Adrenal gland (tissue), 12 donors: ENCODE data around the gene PLA2G4F. TPM values are rescaled to one million over a fixed set of nuclear protein-coding genes. Genes with fewer than 3 reads are reported as not detected.

Experiments used
- DNase-seq, 7 donors: peaks; one replicate each; pipeline ENCODE4 v3.0.0-alpha.2; 2019 to 2020
- H3K27ac ChIP-seq, 5 donors: fragments of 200-600 bp; sonication (generic) in 4 of 5; 1 replicate in 3 of 5; 2 replicates in 2 of 5; pipeline versions ENCODE4 v1.5.1 to v1.8.0; 2016 to 2020; ENCODE audit warnings: mild to moderate bottlenecking in 1 of 5
- H3K27me3 ChIP-seq: fragments of 200-600 bp; 2 replicates; pipeline ENCODE4 v1.8.0; 2021
- H3K36me3 ChIP-seq, 2 donors: fragments of 200-600 bp; replicated peaks in 1 of 2; 1 replicate in 1 of 2; 2 replicates in 1 of 2; pipeline versions ENCODE4 v1.5.1 to v1.8.0; 2018 to 2022
- H3K4me1 ChIP-seq, 2 donors: fragments of 200-600 bp; replicated peaks in 1 of 2; 1 replicate in 1 of 2; 2 replicates in 1 of 2; pipeline versions ENCODE4 v1.5.1 to v1.8.0; 2018 to 2021
- H3K4me3 ChIP-seq, 4 donors: fragments of 200-600 bp; sonication (generic) in 3 of 4; one replicate each; pipeline ENCODE4 v1.5.1; 2016 to 2018
- H3K9me3 ChIP-seq, 3 donors: fragments of 200-600 bp; sonication (generic) in 1 of 3; replicated peaks in 1 of 3; 1 replicate in 2 of 3; 2 replicates in 1 of 3; pipeline versions ENCODE4 v1.5.1 to v1.8.0; 2016 to 2021
- CTCF ChIP-seq, 6 experiments: fragments of 450-650 bp in 4 of 6; fragments of 200-600 bp in 2 of 6; sonication (generic) in 1 of 6; IDR thresholded peaks; 1 replicate in 5 of 6; 2 replicates in 1 of 6; pipeline versions ENCODE4 v1.5.1 to v1.8.0; 2016 to 2021; ENCODE audit warnings: antibody characterized with exemption in 6 of 6, mild to moderate bottlenecking in 2 of 6, moderate library complexity in 1 of 6
- POLR2A ChIP-seq, 2 donors: fragments of 450-650 bp; IDR thresholded peaks; one replicate each; pipeline ENCODE4 v1.6.1; 2017; ENCODE audit warnings: antibody characterized with exemption in 2 of 2, mild to moderate bottlenecking in 2 of 2, moderate library complexity in 1 of 2
- WGBS, 4 donors: extraction: QIAGEN DNeasy Blood & Tissue Kit in 2 of 4; methylation state at CpG; one replicate each; pipeline versions ENCODE4 v1.1.5 to v1.1.7; 2013 to 2017; 5-methylcytosine and 5-hydroxymethylcytosine counted together
- intact Hi-C, 2 donors: fragments of 100-400 bp; cut with DNase I; formaldehyde crosslinking; loops; one replicate each; pipeline versions ENCODE4 v1.14.1 to v1.15.0; 2022 to 2023
- polyA plus RNA-seq, 3 donors: library from polyadenylated mRNA; stranded (reverse); fragments of 200-250 nt in 2 of 3; fragments of 350-450 nt in 1 of 3; fragmentation: Illumina TruSeq in 1 of 3; extraction: RNeasy Lipid Tissue Mini Kit (QIAGEN cat#74804) in 1 of 3; gene quantifications; one replicate each; pipeline ENCODE4 v1.2.3, GENCODE V29; 2013 to 2014
- total RNA-seq, 9 donors: library from RNA; depleted of rRNA in 4 of 9; stranded (reverse); fragments of >200 nt in 4 of 9; fragments of 120-200 nt in 1 of 9; fragmentation: NEBNext Ultra II Directional in 1 of 9; extraction: Animal tissue kit (Norgen Biotek cat#: 25700) in 1 of 9; gene quantifications; one replicate each; pipeline versions ENCODE4 v1.1.0 to v1.2.4, GENCODE V29; 2013 to 2023
- donor health status: healthy with polysubstance abuse.
- donor health status: Bipolar disorder and iron deficiency.
- donor health status: DM: yes; HTN: yes; CAD: no.
- donor health status: DM: no; HTN: no; CAD: no.
- donor health status: DM: no; HTN: no; CAD: no.
- donor health status: DM: yes; HTN: yes; CAD: no.

The PLA2G4F gene
- total and polyA plus RNA-seq, 12 donors, result 0.03 to 0.29 (median 0.11) TPM; not detected in 9

DNA sequence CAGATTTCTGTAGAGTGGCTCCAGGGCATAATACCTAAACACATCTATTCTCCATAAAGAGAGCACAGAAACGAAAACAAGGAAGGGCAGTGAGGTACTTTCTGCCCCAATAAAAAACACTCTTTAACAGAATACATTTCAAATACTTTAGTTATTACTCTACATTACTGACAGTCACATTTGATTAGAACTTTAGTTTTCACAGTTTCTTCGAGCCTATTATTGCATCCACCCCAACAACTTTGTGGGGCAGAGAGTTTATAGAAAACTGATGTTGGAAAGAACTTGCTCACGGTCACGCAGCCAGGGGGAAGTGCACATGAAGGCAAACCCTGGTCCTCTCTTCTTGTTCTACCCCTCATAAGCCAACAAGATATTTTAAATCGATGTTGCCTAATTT is 42.7 kb upstream of the PLA2G4F start:
- peaks cover 0 to 7% of the 10 kb centered on the region in 2 donors for H3K36me3 ChIP-seq
- H3K4me1 ChIP-seq, result peaks cover 15 to 16% of the 10 kb centered on the region in 2 donors
- H3K27ac ChIP-seq, result no peak overlapping the region
- TF ChIP-seq POLR2A (IDR thresholded peaks at IDR 0.05) (no peak), CTCF (IDR thresholded peaks at IDR 0.05) (no peak)
- no peak overlapping the region for H3K4me3 ChIP-seq
- WGBS, 4 donors, result 88 to 93% (median 92%) methylated on average over 5 of the region's 5 CpGs
- no peaks in the 10 kb centered on the region for H3K27me3 ChIP-seq
- H3K9me3 ChIP-seq, result no peaks in the 10 kb centered on the region
- intact Hi-C loops, result no loop called here
- no peak for DNase-seq

GRCh38 chr15:42198516-42198915 is 42.1 kb upstream of the PLA2G4F start:
- TF ChIP-seq CTCF (IDR thresholded peaks at IDR 0.05) (no peak), POLR2A (IDR thresholded peaks at IDR 0.05) (no peak)
- Histone ChIP-seq H3K9me3 (no peaks in the 10 kb centered on the region), H3K36me3 (peaks cover 0 to 7% of the 10 kb centered on the region in 2 donors), H3K4me1 (peaks cover 15 to 16% of the 10 kb centered on the region in 2 donors), H3K27ac (no peak overlapping the region), H3K4me3 (no peak overlapping the region), H3K27me3 (no peaks in the 10 kb centered on the region)
- intact Hi-C loops, result no loop called here
- WGBS, 4 donors, result 78 to 98% (median 91%) methylated on average over 1 of the region's 1 CpG
- DNase-seq, result no peak

- DNase-seq, result peak in 6 of 7 donors; percentile 26 to 76 (median 52)
- Histone ChIP-seq H3K4me3 (no peak overlapping the region), H3K27ac (no peak overlapping the region), H3K9me3 (no peaks in the 10 kb centered on the region), H3K4me1 (no peaks in the 10 kb centered on the region), H3K36me3 (peaks cover 0 to 28% of the 10 kb centered on the region in 2 donors), H3K27me3 (no peaks in the 10 kb centered on the region)
- TF ChIP-seq CTCF (IDR thresholded peaks at IDR 0.05), result no peak
- no peak for TF ChIP-seq POLR2A (IDR thresholded peaks at IDR 0.05)
- intact Hi-C loops, result no loop called here
- 80 to 82% (median 81%) methylated on average over 5 of the region's 5 CpGs for WGBS, 4 donors
Observed at GRCh38 chr15:42194513-42194912, 38.1 kb upstream of the PLA2G4F start.

DNA sequence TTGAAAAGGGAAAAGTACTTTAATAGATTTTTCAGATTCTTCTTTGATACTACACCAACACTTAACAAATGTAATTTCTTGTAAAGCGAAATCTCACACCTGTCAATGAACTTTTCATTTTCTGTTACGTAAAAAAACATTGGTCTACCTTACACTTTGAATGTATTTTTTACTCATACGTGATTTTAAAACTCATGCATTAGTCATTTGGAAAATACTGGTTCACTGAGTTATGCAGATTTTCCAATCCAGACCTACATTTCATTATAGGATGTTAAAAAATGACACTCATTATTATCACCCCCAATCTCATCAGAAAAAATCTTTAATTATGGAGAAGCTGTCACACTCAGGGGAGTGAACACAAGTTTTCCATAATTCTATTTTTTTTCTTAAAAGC is 36.9 kb upstream of the PLA2G4F start:
- H3K27me3 ChIP-seq, result no peaks in the 10 kb centered on the region
- DNase-seq, result no peak
- TF ChIP-seq POLR2A (IDR thresholded peaks at IDR 0.05) (no peak), CTCF (IDR thresholded peaks at IDR 0.05) (no peak)
- H3K4me3 ChIP-seq, result no peak overlapping the region
- H3K27ac ChIP-seq, result no peak overlapping the region
- intact Hi-C loops, result no loop called here
- peaks cover 0 to 29% of the 10 kb centered on the region in 2 donors for H3K36me3 ChIP-seq
- WGBS, 4 donors, result 92 to 97% (median 93%) methylated on average over 3 of the region's 3 CpGs
- no peaks in the 10 kb centered on the region for H3K4me1 ChIP-seq
- no peaks in the 10 kb centered on the region for H3K9me3 ChIP-seq
